ENCODE results near the gene SLC43A3.

DNA sequence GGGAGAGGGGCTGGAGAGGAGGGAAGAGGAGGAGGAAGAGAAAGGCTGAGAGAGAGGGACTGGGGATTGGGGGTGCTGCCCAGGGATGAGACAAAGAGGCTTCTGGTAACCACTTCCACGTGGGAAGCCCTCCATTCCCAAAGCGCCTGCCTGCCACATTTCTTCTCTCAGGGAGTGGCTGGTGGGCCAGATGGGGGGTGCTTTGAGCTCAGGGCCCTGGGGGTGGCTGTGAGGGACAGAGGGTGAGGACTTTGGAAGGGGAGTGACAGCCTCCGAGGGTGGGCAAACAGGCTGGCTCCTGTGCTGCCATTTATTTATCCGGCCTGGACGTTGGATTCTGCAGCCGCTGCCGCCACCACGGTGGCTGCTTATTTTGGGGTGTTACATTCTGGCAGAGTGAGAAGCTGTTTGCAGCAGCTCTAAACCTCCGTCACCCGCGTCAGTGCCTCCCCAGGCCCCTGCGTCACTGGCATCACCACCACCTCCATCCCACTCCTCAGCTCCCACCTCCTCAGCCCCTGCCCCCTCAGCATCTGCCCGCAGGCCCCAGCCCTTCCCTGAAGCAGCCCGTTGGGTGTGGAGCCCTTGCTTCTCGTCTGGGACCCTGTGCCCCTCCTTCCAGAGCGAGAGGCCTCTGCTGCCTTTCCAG, 35.0 kb upstream of the SLC43A3 start:
- TF ChIP-seq EP300 (IDR thresholded peaks at IDR 0.05) (no peak), CTCF (IDR thresholded peaks at IDR 0.05) (no peak), POLR2A (IDR thresholded peaks at IDR 0.05) (no peak), POLR2AphosphoS5 (IDR thresholded peaks at IDR 0.05) (no peak)

Measured in gastroesophageal sphincter (tissue), 3 donors.